ENCODE data around the gene CSE1L. TPM values are rescaled to one million over a fixed set of nuclear protein-coding genes. Genes with fewer than 3 reads are reported as not detected.

CSE1L gene
- total RNA-seq, 1 experiment from 2014 or later = 158 TPM

- POLR2A ChIA-PET = no interaction called here
These were observed 39.6 kb upstream of the CSE1L start for GRCh38 chr20:49006446-49006980.

More at GRCh38 chr20:49006446-49006980, 39.6 kb upstream of the CSE1L start:
- intact Hi-C loops (cut with micrococcal nuclease) = no loop called here
- no peak overlapping the region for H2AFZ ChIP-seq (ENCODE audit: low read depth, low read length, poor library complexity, severe bottlenecking)
- no peak for DNase-seq (ENCODE audit: low read depth, low spot score)
- ChIA-PET CTCF (no interaction called here), RAD21 (ENCODE audit: low non-redundant PET in 1 of 2, low total read pairs in 2 of 2, uncharacterized antibody in 2 of 2, unreplicated experiment in 2 of 2) (no interaction called here)
- BruUV-seq (replicated peaks) = no TSS peak
- no peak for TF ChIP-seq YY1 (IDR thresholded peaks at IDR 0.05; ENCODE audit: extremely low read depth, insufficient replicate concordance, low read depth, low read length)
- TF ChIP-seq JUND (IDR thresholded peaks at IDR 0.05) = no peak
- TF ChIP-seq EZH2phosphoT487 (IDR thresholded peaks at IDR 0.05; ENCODE audit: borderline replicate concordance) = no peak
- TF ChIP-seq TCF7L2 (IDR thresholded peaks at IDR 0.05; ENCODE audit: borderline replicate concordance, extremely low read depth, insufficient read depth, insufficient read length) = no peak
- no peak for TF ChIP-seq ZFX (IDR thresholded peaks at IDR 0.05)
- no peak for TF ChIP-seq MAX (IDR thresholded peaks at IDR 0.05)
- TF ChIP-seq ZBTB33 (IDR thresholded peaks at IDR 0.05; ENCODE audit: extremely low read depth, insufficient replicate concordance, low read length) = no peak
- no peak for TF ChIP-seq FOSL1 (IDR thresholded peaks at IDR 0.05; ENCODE audit: low read depth)
- no peak for TF ChIP-seq SIN3A (IDR thresholded peaks at IDR 0.05; ENCODE audit: low read depth)
- no peak for TF ChIP-seq ELF1 (IDR thresholded peaks at IDR 0.05; ENCODE audit: borderline replicate concordance, low read depth)
- no peak for TF ChIP-seq CTCF (IDR thresholded peaks at IDR 0.05 in 2 of 3, conservative IDR thresholded peaks at IDR 0.05 in 1 of 3; ENCODE audit: borderline replicate concordance in 1 of 3, insufficient read depth in 1 of 3, low read depth in 2 of 3, low read length in 2 of 3)
- no peak for TF ChIP-seq POLR2A (IDR thresholded peaks at IDR 0.05; ENCODE audit: borderline replicate concordance, extremely low read depth, insufficient read depth, insufficient read length)
- no peak for TF ChIP-seq EGR1 (IDR thresholded peaks at IDR 0.05; ENCODE audit: low read depth)
- TF ChIP-seq REST (IDR thresholded peaks at IDR 0.05; ENCODE audit: low read depth) = no peak
- TF ChIP-seq SP1 (IDR thresholded peaks at IDR 0.05; ENCODE audit: low read depth) = no peak
- no peak for TF ChIP-seq EZH2 (IDR thresholded peaks at IDR 0.05)
- no peak for TF ChIP-seq SRF (IDR thresholded peaks at IDR 0.05; ENCODE audit: low read depth)
- no peak for TF ChIP-seq CEBPB (IDR thresholded peaks at IDR 0.05; ENCODE audit: low read depth)
- no peak for TF ChIP-seq CBX3 (IDR thresholded peaks at IDR 0.05; ENCODE audit: low read depth)
- no peaks in the 10 kb centered on the region for H3K79me2 ChIP-seq (ENCODE audit: insufficient read depth, low read length)
- H3K9ac ChIP-seq (ENCODE audit: low read length) = no peak overlapping the region
- H3K4me3 ChIP-seq (replicated peaks in 1 of 2; ENCODE audit: low read depth in 1 of 2, low read length in 2 of 2) = no peak overlapping the region
- ATAC-seq = no peak
- H3K9me2 ChIP-seq (ENCODE audit: insufficient read depth) = no peaks in the 10 kb centered on the region
- H3K4me1 ChIP-seq (ENCODE audit: control insufficient read depth in 1 of 2, insufficient read depth in 2 of 2, low read length in 2 of 2) = no peaks in the 10 kb centered on the region
- H3K4me2 ChIP-seq (ENCODE audit: low read length) = no peak overlapping the region
- no peaks in the 10 kb centered on the region for H3K9me3 ChIP-seq (ENCODE audit: control insufficient read depth in 1 of 2, insufficient read depth in 1 of 2, low read depth in 1 of 2, low read length in 2 of 2)
- H3K36me3 ChIP-seq (ENCODE audit: control insufficient read depth in 1 of 2, insufficient read depth in 2 of 2, low read length in 2 of 2) = peaks cover 7 to 21% of the 10 kb centered on the region in 2 experiments; a peak in 3 of 4 replicates
- no peaks in the 10 kb centered on the region for H3K27me3 ChIP-seq (ENCODE audit: insufficient read depth, low read length)
- no peaks in the 10 kb centered on the region for H4K20me1 ChIP-seq (ENCODE audit: insufficient read depth)
- no peak overlapping the region for H3K27ac ChIP-seq (ENCODE audit: low read depth, low read length)
